ENCODE results near the gene ITPK1. TPM values are rescaled to one million over a fixed set of nuclear protein-coding genes. Genes with fewer than 3 reads are reported as not detected.

The ITPK1 gene
- total RNA-seq, 3 donors from 2014 or later = 49.4 to 59.7 (median 59.1) TPM

- ATAC-seq (no peak), DNase-seq (no peak)
- no peaks in the 10 kb centered on the region for H3K27me3 Mint-ChIP-seq (ENCODE audit: low read depth)
- peaks cover 10% of the 10 kb centered on the region for H3K36me3 Mint-ChIP-seq (ENCODE audit: insufficient read depth)
- H3K4me1 Mint-ChIP-seq (ENCODE audit: low read depth) = no peaks in the 10 kb centered on the region
- H3K9me3 Mint-ChIP-seq = no peaks in the 10 kb centered on the region
- H3K4me3 Mint-ChIP-seq = no peak overlapping the region
Observed at GRCh38 chr14:92938235-92938875, 177.4 kb downstream of the ITPK1 start.

GRCh38 chr14:92937051-92937937 lies 178.4 kb downstream of the ITPK1 start:
- H3K4me1 Mint-ChIP-seq (ENCODE audit: low read depth) = no peaks in the 10 kb centered on the region
- no peak overlapping the region for H3K4me3 Mint-ChIP-seq
- ATAC-seq (peak in 1 of 2 donors; percentile 27), DNase-seq (no peak)
- H3K36me3 Mint-ChIP-seq (ENCODE audit: insufficient read depth) = peaks cover 8% of the 10 kb centered on the region
- H3K27me3 Mint-ChIP-seq (ENCODE audit: low read depth) = no peaks in the 10 kb centered on the region
- H3K9me3 Mint-ChIP-seq = no peaks in the 10 kb centered on the region

- H3K4me3 Mint-ChIP-seq = no peak overlapping the region
- DNase-seq (no peak), ATAC-seq (no peak)
- H3K4me1 Mint-ChIP-seq (ENCODE audit: low read depth) = no peaks in the 10 kb centered on the region
- no peaks in the 10 kb centered on the region for H3K9me3 Mint-ChIP-seq
- no peaks in the 10 kb centered on the region for H3K27me3 Mint-ChIP-seq (ENCODE audit: low read depth)
- H3K36me3 Mint-ChIP-seq (ENCODE audit: insufficient read depth) = peaks cover 2% of the 10 kb centered on the region
Observed at GRCh38 chr14:92936085-92936484, 179.6 kb downstream of the ITPK1 start.

GRCh38 chr14:92935446-92935845 lies 180.3 kb downstream of the ITPK1 start:
- H3K36me3 Mint-ChIP-seq (ENCODE audit: insufficient read depth) = peaks cover 1% of the 10 kb centered on the region
- no peaks in the 10 kb centered on the region for H3K27me3 Mint-ChIP-seq (ENCODE audit: low read depth)
- no peaks in the 10 kb centered on the region for H3K4me1 Mint-ChIP-seq (ENCODE audit: low read depth)
- H3K4me3 Mint-ChIP-seq = no peak overlapping the region
- DNase-seq (no peak), ATAC-seq (no peak)
- no peaks in the 10 kb centered on the region for H3K9me3 Mint-ChIP-seq

GRCh38 chr14:92934196-92935085 lies 181.3 kb downstream of the ITPK1 start:
- Mint-ChIP-seq H3K27me3 (ENCODE audit: low read depth) (no peaks in the 10 kb centered on the region), H3K4me1 (ENCODE audit: low read depth) (no peaks in the 10 kb centered on the region), H3K4me3 (no peak overlapping the region), H3K36me3 (ENCODE audit: insufficient read depth) (peaks cover 1% of the 10 kb centered on the region), H3K9me3 (no peaks in the 10 kb centered on the region)
- DNase-seq (no peak), ATAC-seq (no peak)

GRCh38 chr14:92933481-92933880 lies 182.2 kb downstream of the ITPK1 start:
- Mint-ChIP-seq H3K36me3 (ENCODE audit: insufficient read depth) (peaks cover 1% of the 10 kb centered on the region), H3K4me1 (ENCODE audit: low read depth) (no peaks in the 10 kb centered on the region), H3K27me3 (ENCODE audit: low read depth) (no peaks in the 10 kb centered on the region), H3K9me3 (no peaks in the 10 kb centered on the region), H3K4me3 (no peak overlapping the region)
- DNase-seq (no peak), ATAC-seq (no peak)

- Mint-ChIP-seq H3K4me1 (ENCODE audit: low read depth) (no peaks in the 10 kb centered on the region), H3K4me3 (no peak overlapping the region), H3K9me3 (no peaks in the 10 kb centered on the region), H3K27me3 (ENCODE audit: low read depth) (no peaks in the 10 kb centered on the region), H3K36me3 (ENCODE audit: insufficient read depth) (peaks cover 1% of the 10 kb centered on the region)
- no peak for ATAC-seq
- DNase-seq = no peak
Observed at GRCh38 chr14:92932448-92933395, 183.0 kb downstream of the ITPK1 start.

- H3K4me1 Mint-ChIP-seq (ENCODE audit: low read depth) = no peaks in the 10 kb centered on the region
- no peak overlapping the region for H3K4me3 Mint-ChIP-seq
- ATAC-seq (no peak), DNase-seq (no peak)
- no peaks in the 10 kb centered on the region for H3K27me3 Mint-ChIP-seq (ENCODE audit: low read depth)
- H3K36me3 Mint-ChIP-seq (ENCODE audit: insufficient read depth) = peaks cover 1% of the 10 kb centered on the region
- H3K9me3 Mint-ChIP-seq = no peaks in the 10 kb centered on the region
Observed at GRCh38 chr14:92931681-92932447, 183.9 kb downstream of the ITPK1 start.

- Mint-ChIP-seq H3K4me1 (ENCODE audit: low read depth) (no peaks in the 10 kb centered on the region), H3K9me3 (no peaks in the 10 kb centered on the region), H3K36me3 (ENCODE audit: insufficient read depth) (no peaks in the 10 kb centered on the region), H3K27me3 (ENCODE audit: low read depth) (no peaks in the 10 kb centered on the region), H3K4me3 (no peak overlapping the region)
- ATAC-seq (no peak), DNase-seq (no peak)
Observed at GRCh38 chr14:92930737-92931602, 184.8 kb downstream of the ITPK1 start.

GRCh38 chr14:92929689-92930608 lies 185.8 kb downstream of the ITPK1 start:
- peaks cover 4% of the 10 kb centered on the region for H3K27me3 Mint-ChIP-seq (ENCODE audit: low read depth)
- no peak for DNase-seq
- no peaks in the 10 kb centered on the region for H3K4me1 Mint-ChIP-seq (ENCODE audit: low read depth)
- H3K4me3 Mint-ChIP-seq = no peak overlapping the region
- ATAC-seq = no peak
- no peaks in the 10 kb centered on the region for H3K36me3 Mint-ChIP-seq (ENCODE audit: insufficient read depth)
- no peaks in the 10 kb centered on the region for H3K9me3 Mint-ChIP-seq

- Mint-ChIP-seq H3K27me3 (ENCODE audit: low read depth) (peaks cover 12% of the 10 kb centered on the region), H3K4me1 (ENCODE audit: low read depth) (no peaks in the 10 kb centered on the region), H3K9me3 (no peaks in the 10 kb centered on the region), H3K4me3 (no peak overlapping the region), H3K36me3 (ENCODE audit: insufficient read depth) (no peaks in the 10 kb centered on the region)
- DNase-seq (no peak), ATAC-seq (no peak)
Observed at GRCh38 chr14:92928961-92929688, 186.6 kb downstream of the ITPK1 start.

Data from activated T-cell treated with anti-CD3 and anti-CD28 coated beads, Interleukin-2, amount 50 U/mL, for 4 hours (primary cell).